Measurements from ENCODE around the gene GPER1. TPM values are rescaled to one million over a fixed set of nuclear protein-coding genes. Genes with fewer than 3 reads are reported as not detected.

Gene GPER1
- total and polyA plus RNA-seq, 4 donors = 3.7 to 7.7 (median 6.3) TPM

DNA sequence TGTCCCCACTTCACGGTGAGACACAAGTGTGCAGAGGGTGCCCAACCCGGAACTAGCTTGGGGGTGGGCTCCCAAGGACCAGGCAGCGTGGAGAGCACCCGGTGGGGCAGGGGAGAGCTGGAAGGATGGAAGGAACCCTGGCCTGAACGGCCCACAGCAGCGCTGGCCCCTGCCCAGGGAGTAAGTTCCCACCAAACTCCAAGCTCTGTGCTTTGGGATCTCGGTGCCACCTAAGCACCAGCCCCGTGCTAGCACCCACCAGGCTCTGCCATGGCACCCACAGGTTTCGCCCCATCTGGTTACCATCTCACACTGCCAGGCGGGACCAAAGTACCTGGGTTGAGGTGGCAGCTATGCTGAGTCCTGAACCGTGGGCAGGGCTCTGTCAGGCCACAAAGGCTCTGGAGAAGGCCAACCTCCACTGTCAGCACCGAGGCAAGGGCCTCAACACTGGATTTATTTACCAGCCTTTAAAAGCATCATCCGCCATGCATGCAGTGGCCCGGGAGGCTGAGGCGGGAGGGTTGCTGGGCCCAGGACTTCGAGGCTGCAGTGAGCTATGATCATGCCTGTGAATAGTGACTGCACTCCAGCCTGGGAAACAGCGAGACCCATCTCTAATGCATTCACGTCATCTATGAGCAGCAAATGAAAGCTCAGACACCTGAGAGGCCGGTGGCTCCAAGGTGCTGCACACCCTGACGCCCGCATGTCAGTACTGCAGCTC, 16.0 kb downstream of the GPER1 start:
- 90 to 91% methylated on average over 21 of the region's 21 CpGs for WGBS, 2 donors
- no peak for ATAC-seq (ENCODE audit: insufficient read depth, low FRiP score)
- TF ChIP-seq, protein P1, sequence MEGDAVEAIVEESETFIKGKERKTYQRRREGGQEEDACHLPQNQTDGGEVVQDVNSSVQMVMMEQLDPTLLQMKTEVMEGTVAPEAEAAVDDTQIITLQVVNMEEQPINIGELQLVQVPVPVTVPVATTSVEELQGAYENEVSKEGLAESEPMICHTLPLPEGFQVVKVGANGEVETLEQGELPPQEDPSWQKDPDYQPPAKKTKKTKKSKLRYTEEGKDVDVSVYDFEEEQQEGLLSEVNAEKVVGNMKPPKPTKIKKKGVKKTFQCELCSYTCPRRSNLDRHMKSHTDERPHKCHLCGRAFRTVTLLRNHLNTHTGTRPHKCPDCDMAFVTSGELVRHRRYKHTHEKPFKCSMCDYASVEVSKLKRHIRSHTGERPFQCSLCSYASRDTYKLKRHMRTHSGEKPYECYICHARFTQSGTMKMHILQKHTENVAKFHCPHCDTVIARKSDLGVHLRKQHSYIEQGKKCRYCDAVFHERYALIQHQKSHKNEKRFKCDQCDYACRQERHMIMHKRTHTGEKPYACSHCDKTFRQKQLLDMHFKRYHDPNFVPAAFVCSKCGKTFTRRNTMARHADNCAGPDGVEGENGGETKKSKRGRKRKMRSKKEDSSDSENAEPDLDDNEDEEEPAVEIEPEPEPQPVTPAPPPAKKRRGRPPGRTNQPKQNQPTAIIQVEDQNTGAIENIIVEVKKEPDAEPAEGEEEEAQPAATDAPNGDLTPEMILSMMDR (IDR thresholded peaks at IDR 0.05; ENCODE audit: control extremely low read depth, extremely low read depth) = no peak
- no peak overlapping the region for H3K4me3 ChIP-seq
- H3K9me3 ChIP-seq (ENCODE audit: control insufficient read depth in 4 of 4, insufficient read depth in 3 of 4, low read length in 3 of 4) = no peaks in the 10 kb centered on the region
- no peak overlapping the region for H3K9ac ChIP-seq (ENCODE audit: insufficient read depth in 1 of 2, low read length in 2 of 2)
- no peaks in the 10 kb centered on the region for H3K27me3 ChIP-seq (ENCODE audit: control insufficient read depth in 3 of 3, insufficient read depth in 3 of 3, low read length in 2 of 3)
- peaks cover 0 to 3% (median 0%) of the 10 kb centered on the region in 4 donors for H3K36me3 ChIP-seq (ENCODE audit: control insufficient read depth in 4 of 4, insufficient read depth in 4 of 4, low read length in 4 of 4)
- peaks cover 0 to 15% (median 3%) of the 10 kb centered on the region in 5 donors for H3K4me1 ChIP-seq (ENCODE audit: control insufficient read depth in 5 of 5, insufficient read depth in 5 of 5, low read length in 5 of 5)
- no peak overlapping the region for H3K27ac ChIP-seq (ENCODE audit: low read depth in 1 of 2, low read length in 1 of 2)
- DNase-seq = no peak

DNA sequence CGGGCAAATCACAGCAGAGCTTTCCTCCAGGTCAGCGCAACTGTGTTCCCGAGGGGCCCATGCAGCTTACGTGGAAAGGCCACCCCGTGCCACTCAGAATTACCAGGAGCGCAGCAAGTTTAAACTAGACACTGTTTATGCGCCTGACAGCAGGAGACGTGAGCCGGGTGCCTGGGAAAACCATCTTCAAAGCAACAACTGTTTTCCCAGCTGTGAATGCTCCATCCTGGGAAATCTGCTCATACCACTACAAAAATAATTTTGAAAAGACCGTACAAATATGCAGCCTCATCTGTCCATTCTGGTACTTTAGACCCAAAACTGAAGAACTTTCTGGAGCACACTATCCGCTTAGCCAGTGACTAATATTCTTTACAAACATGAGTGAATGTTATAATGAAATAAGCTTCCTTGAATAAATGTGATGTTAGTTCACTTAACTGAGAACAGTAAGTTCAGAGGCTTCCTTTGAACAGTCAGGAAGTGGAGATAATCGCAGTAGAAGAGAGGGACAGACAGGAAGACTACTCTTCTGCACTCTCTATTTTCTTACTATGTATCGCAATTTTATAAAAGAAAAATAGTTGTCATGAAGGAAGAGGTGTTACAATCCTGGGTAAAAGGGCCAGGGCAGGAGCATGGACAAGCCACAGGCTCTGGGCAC, 16.7 kb downstream of the GPER1 start:
- no peak overlapping the region for H3K9ac ChIP-seq (ENCODE audit: insufficient read depth in 1 of 2, low read length in 2 of 2)
- peaks cover 0 to 1% (median 0%) of the 10 kb centered on the region in 4 donors for H3K36me3 ChIP-seq (ENCODE audit: control insufficient read depth in 4 of 4, insufficient read depth in 4 of 4, low read length in 4 of 4)
- DNase-seq (no peak), ATAC-seq (ENCODE audit: insufficient read depth, low FRiP score) (no peak)
- no peaks in the 10 kb centered on the region for H3K27me3 ChIP-seq (ENCODE audit: control insufficient read depth in 3 of 3, insufficient read depth in 3 of 3, low read length in 2 of 3)
- H3K4me1 ChIP-seq (ENCODE audit: control insufficient read depth in 5 of 5, insufficient read depth in 5 of 5, low read length in 5 of 5) = peaks cover 0 to 15% (median 3%) of the 10 kb centered on the region in 5 donors
- WGBS, 2 donors = 85 to 89% methylated on average over 13 of the region's 13 CpGs
- H3K4me3 ChIP-seq = no peak overlapping the region
- no peaks in the 10 kb centered on the region for H3K9me3 ChIP-seq (ENCODE audit: control insufficient read depth in 4 of 4, insufficient read depth in 3 of 4, low read length in 3 of 4)
- no peak overlapping the region for H3K27ac ChIP-seq (ENCODE audit: low read depth in 1 of 2, low read length in 1 of 2)
- TF ChIP-seq, protein P1 (IDR thresholded peaks at IDR 0.05; ENCODE audit: control extremely low read depth, extremely low read depth) = no peak

DNA sequence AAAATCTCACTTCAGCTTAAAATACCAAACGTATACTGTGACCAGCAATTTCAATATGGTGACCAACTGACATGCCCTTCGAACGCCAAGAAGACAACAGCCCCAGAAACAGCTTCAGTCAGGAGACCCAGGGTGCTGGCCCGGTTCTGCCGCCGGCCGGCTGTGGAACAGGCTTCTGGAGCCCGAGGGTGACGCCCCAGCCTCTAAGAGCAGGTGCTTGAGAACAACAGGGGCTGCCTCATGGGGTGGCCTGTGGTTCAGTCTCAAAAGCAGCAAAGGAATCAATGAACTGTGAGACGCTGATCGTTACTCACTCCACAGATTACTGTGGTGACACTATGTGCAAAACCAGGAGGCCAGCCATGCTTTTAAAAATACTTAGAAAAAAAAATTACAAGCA, 17.3 kb downstream of the GPER1 start:
- no peak overlapping the region for H3K4me3 ChIP-seq
- no peaks in the 10 kb centered on the region for H3K36me3 ChIP-seq (ENCODE audit: control insufficient read depth in 4 of 4, insufficient read depth in 4 of 4, low read length in 4 of 4)
- H3K27me3 ChIP-seq (ENCODE audit: control insufficient read depth in 3 of 3, insufficient read depth in 3 of 3, low read length in 2 of 3) = no peaks in the 10 kb centered on the region
- no peak overlapping the region for H3K27ac ChIP-seq (ENCODE audit: low read depth in 1 of 2, low read length in 1 of 2)
- DNase-seq (no peak), ATAC-seq (ENCODE audit: insufficient read depth, low FRiP score) (no peak)
- TF ChIP-seq, protein P1 (IDR thresholded peaks at IDR 0.05; ENCODE audit: control extremely low read depth, extremely low read depth) = no peak
- H3K4me1 ChIP-seq (ENCODE audit: control insufficient read depth in 5 of 5, insufficient read depth in 5 of 5, low read length in 5 of 5) = peaks cover 0 to 15% (median 3%) of the 10 kb centered on the region in 5 donors
- WGBS, 2 donors = 89 to 92% methylated on average over 11 of the region's 11 CpGs
- no peak overlapping the region for H3K9ac ChIP-seq (ENCODE audit: insufficient read depth in 1 of 2, low read length in 2 of 2)
- no peaks in the 10 kb centered on the region for H3K9me3 ChIP-seq (ENCODE audit: control insufficient read depth in 4 of 4, insufficient read depth in 3 of 4, low read length in 3 of 4)

Data from lung (tissue), 12 donors.